Skin epidermis (tissue), 12 donors: ENCODE data around the gene TAF11.
A peak's percentile ranks its signal among the peaks of the same experiment; 100 is the strongest.
"Not testable (repeated sequence)": the region's sequence is repeated elsewhere in the genome, so short reads cannot be mapped to it uniquely, and the experiment has no call there.

Source experiments
- H3K27ac ChIP-seq, 21 experiments: fragments of 200-600 bp; sonication (generic) in 11 of 21; one replicate each; pipeline ENCODE4 v1.5.0; 2020; ENCODE audit warnings: mild to moderate bottlenecking in 3 of 21, inconsistent platforms in 2 of 21, moderate library complexity in 2 of 21
- H3K4me3 ChIP-seq, 7 experiments: fragments of 200-600 bp; sonication (generic) in 2 of 7; one replicate each; pipeline ENCODE4 v1.5.0; 2020; ENCODE audit warnings: inconsistent platforms in 2 of 7, mild to moderate bottlenecking in 2 of 7, moderate library complexity in 1 of 7

Gene TAF11

DNA sequence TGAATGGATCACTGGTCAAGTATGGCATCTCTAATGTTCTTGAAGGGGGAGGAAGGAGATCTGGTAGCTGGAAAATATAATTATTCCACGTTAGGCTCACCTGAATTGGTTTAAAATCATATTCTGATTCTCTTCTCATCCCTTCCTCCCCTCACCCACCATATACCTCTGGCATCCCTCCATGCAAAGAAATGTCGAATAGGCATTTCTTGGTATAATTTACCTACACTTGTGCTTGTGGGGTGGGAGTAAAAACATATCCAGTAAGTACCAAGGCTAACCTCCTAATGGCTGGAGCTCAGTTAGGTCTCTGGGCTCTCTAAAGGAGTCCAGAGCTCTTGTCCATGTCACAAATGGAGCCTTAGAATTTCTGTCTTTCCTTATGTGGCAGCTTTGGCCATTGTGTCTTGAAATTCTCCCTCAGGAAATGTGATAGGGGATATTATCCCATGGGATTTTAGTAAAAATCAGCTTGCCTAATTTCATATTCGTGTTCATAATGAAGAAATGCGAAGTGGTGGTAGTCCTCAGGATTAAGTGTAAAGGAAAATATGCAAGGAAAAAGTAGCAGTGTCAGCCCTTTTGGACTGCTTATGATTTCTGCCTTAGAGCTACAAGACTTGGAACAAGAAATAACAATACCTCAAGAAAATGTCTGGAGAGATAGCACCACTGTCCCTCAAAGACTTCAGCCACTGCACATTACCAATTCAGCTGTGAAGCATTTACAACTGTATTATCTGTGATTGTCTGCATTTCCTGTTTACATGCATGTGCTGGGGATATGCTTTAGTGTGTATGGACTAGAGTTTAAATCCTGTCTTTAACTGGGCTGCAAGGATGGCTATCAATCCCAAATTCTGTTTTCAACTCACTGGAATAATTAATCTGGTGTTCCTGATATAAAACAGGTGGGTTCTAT lies 12.3 kb downstream of the TAF11 start:
- Histone ChIP-seq H3K27ac (no peak overlapping the region), H3K4me3 (no peak overlapping the region)

- no peak overlapping the region for H3K4me3 ChIP-seq
- H3K27ac ChIP-seq, result no peak overlapping the region
Measured at GRCh38 chr6:34872332-34872731, 15.5 kb downstream of the TAF11 start.

DNA sequence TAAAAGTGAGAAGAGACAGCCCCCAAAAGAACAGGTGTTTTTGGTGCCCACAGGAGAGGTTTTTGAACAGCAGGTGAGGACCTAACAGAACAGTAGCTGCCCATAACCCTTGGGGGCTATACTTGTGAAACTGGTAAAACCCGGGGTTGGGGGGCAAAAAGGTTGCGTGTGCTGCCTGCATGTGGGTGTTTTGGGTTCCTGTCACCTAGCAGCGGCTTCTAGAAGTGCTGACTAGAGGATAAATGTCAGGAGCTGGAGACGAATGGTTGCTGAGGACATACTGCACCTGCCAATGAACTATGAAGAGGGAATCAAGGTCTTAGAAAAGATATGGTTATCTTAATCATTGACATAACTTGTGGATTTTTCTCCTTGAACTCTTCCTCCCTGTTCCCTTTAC lies 16.0 kb downstream of the TAF11 start:
- no peak overlapping the region for H3K4me3 ChIP-seq

GRCh38 chr6:34867484-34867883 lies 20.4 kb downstream of the TAF11 start:
- H3K27ac ChIP-seq, result no peak overlapping the region
- H3K4me3 ChIP-seq, result no peak overlapping the region

More for the DNA sequence above, 16.0 kb downstream of the TAF11 start:
- no peak overlapping the region for H3K27ac ChIP-seq

DNA sequence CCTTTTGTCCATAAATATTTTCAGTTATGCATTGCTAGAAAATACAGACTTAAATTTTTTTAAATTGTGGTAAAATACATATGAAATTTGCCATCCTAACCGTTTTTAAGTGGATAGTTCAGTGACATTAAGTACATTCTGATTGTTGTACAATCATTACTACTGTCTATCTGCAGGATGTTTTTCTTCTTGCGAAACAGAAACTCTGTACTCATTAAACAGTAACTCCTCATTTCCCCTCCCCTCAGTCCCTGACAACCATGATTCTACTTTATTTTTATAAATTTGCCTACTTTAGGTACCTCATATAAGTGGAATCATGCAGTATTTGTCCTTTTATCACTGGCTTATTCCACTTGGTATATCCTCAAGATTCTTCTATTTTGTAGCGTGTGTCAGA lies 21.3 kb downstream of the TAF11 start:
- Histone ChIP-seq H3K27ac (no peak overlapping the region), H3K4me3 (no peak overlapping the region)

DNA sequence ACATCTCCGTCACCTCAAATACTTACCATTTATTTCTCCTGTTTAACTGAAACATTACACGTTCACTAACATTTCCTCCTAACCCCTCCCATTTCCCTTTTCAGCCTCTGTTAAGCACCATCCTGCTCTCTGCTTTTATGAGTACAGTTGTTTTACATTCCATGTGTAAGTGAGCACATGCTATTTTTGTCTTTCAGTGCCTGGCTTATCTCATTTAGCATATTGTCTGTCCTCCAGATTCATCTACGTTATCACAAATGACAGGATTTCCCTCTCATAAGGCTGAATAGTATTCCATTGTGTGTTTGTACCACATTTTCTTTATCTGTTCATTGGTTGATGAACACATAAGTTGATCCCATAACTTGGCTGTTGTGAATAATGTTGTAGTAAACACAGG lies 22.7 kb downstream of the TAF11 start:
- Histone ChIP-seq H3K27ac (no peak overlapping the region), H3K4me3 (no peak overlapping the region)

GRCh38 chr6:34864007-34864406 lies 23.8 kb downstream of the TAF11 start:
- Histone ChIP-seq H3K27ac (no peak overlapping the region), H3K4me3 (no peak overlapping the region)

DNA sequence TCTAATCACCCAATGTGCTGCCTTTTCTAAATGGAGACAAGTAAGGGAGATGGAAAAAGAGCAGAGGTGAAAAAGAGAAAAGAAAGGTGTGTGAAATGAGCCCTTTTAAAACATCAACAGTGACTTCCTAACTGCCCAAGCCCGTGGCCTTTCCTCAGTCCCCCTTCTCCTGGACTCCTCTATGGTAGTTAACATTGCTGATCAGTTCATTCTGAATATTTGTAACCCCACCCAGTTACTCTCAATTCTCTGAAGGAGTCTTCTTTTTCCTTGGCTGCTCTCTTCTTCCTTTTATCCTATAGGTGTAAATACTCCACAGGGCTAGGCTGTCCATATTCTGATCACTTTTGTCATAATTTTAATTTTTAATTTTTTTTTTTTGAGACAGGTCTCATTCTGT lies 27.1 kb downstream of the TAF11 start:
- H3K27ac ChIP-seq, result no peak overlapping the region
- no peak overlapping the region for H3K4me3 ChIP-seq

DNA sequence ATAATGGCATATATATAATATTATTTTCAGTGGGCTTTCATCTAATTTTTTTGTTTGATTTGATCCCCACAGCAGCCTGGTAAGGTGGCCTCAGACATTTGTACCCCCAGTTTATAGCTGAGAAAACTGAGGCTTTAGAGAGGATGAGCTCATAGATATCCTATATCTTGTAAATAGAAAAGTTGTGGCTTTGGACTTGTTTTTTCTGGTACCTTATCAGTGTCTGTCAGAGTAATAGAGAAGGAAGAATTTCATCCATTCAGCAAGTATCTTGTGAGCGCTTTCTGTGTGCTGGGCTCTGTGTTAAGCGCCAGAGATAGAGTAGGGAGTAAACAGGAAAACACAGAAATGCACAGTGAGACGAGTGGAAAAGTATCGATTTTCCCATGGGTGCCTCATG lies 27.9 kb downstream of the TAF11 start:
- no peak overlapping the region for H3K4me3 ChIP-seq
- no peak overlapping the region for H3K27ac ChIP-seq

- no peak overlapping the region for H3K4me3 ChIP-seq
Measured at GRCh38 chr6:34858681-34859080, 29.2 kb downstream of the TAF11 start.

DNA sequence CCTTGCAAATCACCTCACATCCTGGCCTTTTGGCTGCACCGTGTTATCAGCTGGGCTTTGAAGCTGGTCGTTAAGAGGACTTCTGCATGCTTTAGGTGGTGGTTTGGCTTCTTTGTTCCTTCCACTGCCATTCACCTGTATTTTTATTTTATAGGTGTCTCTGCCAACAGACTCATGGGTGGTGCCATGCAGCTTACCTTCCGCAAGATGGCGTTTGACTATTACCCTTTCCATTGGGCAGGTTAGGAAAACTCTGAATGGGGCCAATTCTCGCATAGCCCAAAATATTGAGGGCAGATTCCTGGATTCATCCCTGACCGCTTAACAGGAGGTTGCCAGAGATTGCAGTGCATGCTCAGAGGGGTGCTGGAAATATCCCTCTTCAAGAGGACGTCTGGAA lies 32.4 kb downstream of the TAF11 start:
- H3K27ac ChIP-seq, result no peak overlapping the region
- H3K4me3 ChIP-seq, result no peak overlapping the region

More at GRCh38 chr6:34858681-34859080, 29.2 kb downstream of the TAF11 start:
- no peak overlapping the region for H3K27ac ChIP-seq

GRCh38 chr6:34852406-34853085 lies 35.3 kb downstream of the TAF11 start:
- Histone ChIP-seq H3K4me3 (no peak overlapping the region), H3K27ac (no peak overlapping the region)

- Histone ChIP-seq H3K27ac (no peak overlapping the region), H3K4me3 (no peak overlapping the region)
Measured at GRCh38 chr6:34851361-34851760, 36.5 kb downstream of the TAF11 start.

DNA sequence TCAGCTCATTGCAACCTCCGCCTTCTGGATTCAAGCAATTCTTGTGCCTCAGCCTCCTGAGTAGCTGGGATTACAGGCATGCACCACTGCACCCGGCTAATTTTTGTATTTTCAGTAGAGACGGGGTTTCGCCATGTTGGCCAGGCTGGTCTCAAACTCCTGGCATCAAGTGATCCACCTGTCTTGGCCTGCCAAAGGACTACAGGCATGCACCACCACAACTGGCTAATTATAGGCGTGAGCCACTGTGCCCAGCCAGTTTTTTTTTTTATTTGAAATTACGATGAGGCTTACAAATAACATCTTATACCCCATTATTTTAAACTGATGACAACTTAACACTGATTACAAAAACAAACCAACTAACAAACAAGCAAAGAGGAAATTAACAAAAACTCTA lies 38.8 kb downstream of the TAF11 start:
- not testable (repeated sequence) for H3K27ac ChIP-seq, H3K4me3 ChIP-seq

- Histone ChIP-seq H3K27ac (no peak overlapping the region), H3K4me3 (no peak overlapping the region)
Measured at GRCh38 chr6:34839666-34840352, 48.0 kb downstream of the TAF11 start.

- Histone ChIP-seq H3K4me3 (no peak overlapping the region), H3K27ac (no peak overlapping the region)
Measured at GRCh38 chr6:34837528-34837927, 50.3 kb downstream of the TAF11 start.

- H3K4me3 ChIP-seq, result no peak overlapping the region
- H3K27ac ChIP-seq, result peak overlapping the region in 1 of 21 experiments; percentile 51
Measured at GRCh38 chr6:34836451-34836850, 51.4 kb downstream of the TAF11 start.

- Histone ChIP-seq H3K4me3 (no peak overlapping the region), H3K27ac (peak overlapping the region in 1 of 21 experiments; percentile 51)
Measured at GRCh38 chr6:34836008-34836407, 51.8 kb downstream of the TAF11 start.

- Histone ChIP-seq H3K27ac (no peak overlapping the region), H3K4me3 (no peak overlapping the region)
Measured at GRCh38 chr6:34834789-34835518, 52.9 kb downstream of the TAF11 start.

GRCh38 chr6:34832942-34833341 lies 54.9 kb downstream of the TAF11 start:
- no peak overlapping the region for H3K27ac ChIP-seq
- H3K4me3 ChIP-seq, result no peak overlapping the region
